Sigmoid colon (tissue), 7 donors: ENCODE results near the gene PNLIPRP3. TPM values are rescaled to one million over a fixed set of nuclear protein-coding genes. Genes with fewer than 3 reads are reported as not detected.

ENCODE experiments used
- DNase-seq: peaks from one replicate; pipeline ENCODE4 v3.0.0-alpha.2; 2019
- H3K27ac ChIP-seq, 4 donors: fragments of 200-600 bp; sonication (generic); one replicate each; pipeline ENCODE4 v1.5.1; 2016 to 2019; ENCODE audit warnings: mild to moderate bottlenecking in 1 of 4
- H3K27me3 ChIP-seq, 3 donors: fragments of 200-600 bp; sonication (generic); one replicate each; pipeline ENCODE4 v1.5.1; 2019; ENCODE audit warnings: mild to moderate bottlenecking in 1 of 3
- H3K36me3 ChIP-seq, 4 donors: fragments of 200-600 bp; sonication (generic); one replicate each; pipeline ENCODE4 v1.5.1; 2016 to 2019
- H3K4me1 ChIP-seq, 4 donors: fragments of 200-600 bp; sonication (generic); one replicate each; pipeline ENCODE4 v1.5.1; 2017 to 2019
- H3K4me3 ChIP-seq, 4 donors: fragments of 200-600 bp; sonication (generic); one replicate each; pipeline ENCODE4 v1.5.1; 2017 to 2019; ENCODE audit warnings: mild to moderate bottlenecking in 2 of 4, moderate library complexity in 1 of 4
- H3K9me3 ChIP-seq, 4 donors: fragments of 200-600 bp in 3 of 4; sonication (generic) in 3 of 4; one replicate each; pipeline versions ENCODE4 v1.5.1 to v1.6.1; 2013 to 2019
- EP300 ChIP-seq, 4 donors: sonication (generic); formaldehyde crosslinking; IDR thresholded peaks; one replicate each; pipeline ENCODE4 v1.6.1; 2017; ENCODE audit warnings: antibody characterized with exemption in 4 of 4
- POLR2A ChIP-seq, 2 donors: fragments of 450-650 bp; IDR thresholded peaks; one replicate each; pipeline ENCODE4 v1.6.1; 2016; ENCODE audit warnings: antibody characterized with exemption in 2 of 2, mild to moderate bottlenecking in 2 of 2, moderate library complexity in 2 of 2
- POLR2AphosphoS5 ChIP-seq, 4 donors: sonication (generic); formaldehyde crosslinking; IDR thresholded peaks; one replicate each; pipeline ENCODE4 v1.6.1; 2017; ENCODE audit warnings: antibody characterized with exemption in 4 of 4
- WGBS, 2 donors: extraction: QIAGEN DNeasy Blood & Tissue Kit; methylation state at CpG; one replicate each; pipeline ENCODE4 v1.1.7; 2013; 5-methylcytosine and 5-hydroxymethylcytosine counted together
- intact Hi-C: fragments of 100-400 bp; cut with DNase I; formaldehyde crosslinking; loops from one replicate; pipeline ENCODE4 v1.15.1; 2023
- polyA plus RNA-seq, 3 donors: library from polyadenylated mRNA; stranded (reverse); fragments of 200-250 nt; gene quantifications; one replicate each; pipeline ENCODE4 v1.2.3, GENCODE V29; 2013
- total RNA-seq, 4 donors: library from RNA; depleted of rRNA; stranded (reverse); fragments of >200 nt; gene quantifications; one replicate each; pipeline ENCODE4 v1.1.0, GENCODE V29; 2016
- TF ChIP-seq, protein P1 (sequence below), 4 experiments: fragments of 450-650 bp in 3 of 4; fragments of 200-600 bp in 1 of 4; IDR thresholded peaks; one replicate each; pipeline ENCODE4 v1.5.1; 2016 to 2019; ENCODE audit warnings: antibody characterized with exemption in 4 of 4, mild to moderate bottlenecking in 3 of 4, moderate library complexity in 2 of 4
- donor health status: healthy with polysubstance abuse.
- donor health status: Bipolar disorder and iron deficiency.
- donor health status: healthy.

Gene PNLIPRP3
- total and polyA plus RNA-seq, 7 donors, result 0.54 TPM; not detected in 6

DNA sequence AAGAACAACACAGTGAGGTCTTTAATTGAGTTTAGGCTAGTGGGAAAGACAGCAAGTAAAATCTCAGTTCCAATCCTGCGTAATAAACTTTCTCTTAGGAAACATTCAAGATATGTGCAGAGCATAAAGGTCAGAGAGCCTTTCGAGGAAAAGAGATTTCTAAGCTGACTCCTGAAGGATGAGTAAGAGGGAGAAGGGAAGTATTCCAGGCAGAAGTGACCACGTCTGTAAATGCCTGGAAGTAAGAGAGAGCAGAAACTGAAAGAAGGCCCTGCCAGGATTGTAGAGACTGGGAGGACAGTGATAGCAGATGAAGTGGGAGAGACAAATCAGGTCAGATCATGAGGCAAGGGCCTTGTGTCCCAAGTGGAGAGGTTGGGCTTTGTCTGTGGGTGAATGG is 41.8 kb downstream of the PNLIPRP3 start:
- no peaks in the 10 kb centered on the region for H3K9me3 ChIP-seq
- no peak for TF ChIP-seq POLR2A (IDR thresholded peaks at IDR 0.05)
- TF ChIP-seq POLR2AphosphoS5 (IDR thresholded peaks at IDR 0.05), result no peak
- TF ChIP-seq, protein P1, sequence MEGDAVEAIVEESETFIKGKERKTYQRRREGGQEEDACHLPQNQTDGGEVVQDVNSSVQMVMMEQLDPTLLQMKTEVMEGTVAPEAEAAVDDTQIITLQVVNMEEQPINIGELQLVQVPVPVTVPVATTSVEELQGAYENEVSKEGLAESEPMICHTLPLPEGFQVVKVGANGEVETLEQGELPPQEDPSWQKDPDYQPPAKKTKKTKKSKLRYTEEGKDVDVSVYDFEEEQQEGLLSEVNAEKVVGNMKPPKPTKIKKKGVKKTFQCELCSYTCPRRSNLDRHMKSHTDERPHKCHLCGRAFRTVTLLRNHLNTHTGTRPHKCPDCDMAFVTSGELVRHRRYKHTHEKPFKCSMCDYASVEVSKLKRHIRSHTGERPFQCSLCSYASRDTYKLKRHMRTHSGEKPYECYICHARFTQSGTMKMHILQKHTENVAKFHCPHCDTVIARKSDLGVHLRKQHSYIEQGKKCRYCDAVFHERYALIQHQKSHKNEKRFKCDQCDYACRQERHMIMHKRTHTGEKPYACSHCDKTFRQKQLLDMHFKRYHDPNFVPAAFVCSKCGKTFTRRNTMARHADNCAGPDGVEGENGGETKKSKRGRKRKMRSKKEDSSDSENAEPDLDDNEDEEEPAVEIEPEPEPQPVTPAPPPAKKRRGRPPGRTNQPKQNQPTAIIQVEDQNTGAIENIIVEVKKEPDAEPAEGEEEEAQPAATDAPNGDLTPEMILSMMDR (IDR thresholded peaks at IDR 0.05), result no peak
- no peak for TF ChIP-seq EP300 (IDR thresholded peaks at IDR 0.05)
- no peak overlapping the region for H3K4me3 ChIP-seq
- WGBS, 2 donors, result 70 to 72% methylated on average over 3 of the region's 3 CpGs
- H3K27ac ChIP-seq, result no peak overlapping the region
- intact Hi-C loops, result no loop called here
- no peaks in the 10 kb centered on the region for H3K36me3 ChIP-seq
- H3K27me3 ChIP-seq, result no peaks in the 10 kb centered on the region
- no peak for DNase-seq
- H3K4me1 ChIP-seq, result peaks cover 0 to 9% (median 0%) of the 10 kb centered on the region in 4 donors

DNA sequence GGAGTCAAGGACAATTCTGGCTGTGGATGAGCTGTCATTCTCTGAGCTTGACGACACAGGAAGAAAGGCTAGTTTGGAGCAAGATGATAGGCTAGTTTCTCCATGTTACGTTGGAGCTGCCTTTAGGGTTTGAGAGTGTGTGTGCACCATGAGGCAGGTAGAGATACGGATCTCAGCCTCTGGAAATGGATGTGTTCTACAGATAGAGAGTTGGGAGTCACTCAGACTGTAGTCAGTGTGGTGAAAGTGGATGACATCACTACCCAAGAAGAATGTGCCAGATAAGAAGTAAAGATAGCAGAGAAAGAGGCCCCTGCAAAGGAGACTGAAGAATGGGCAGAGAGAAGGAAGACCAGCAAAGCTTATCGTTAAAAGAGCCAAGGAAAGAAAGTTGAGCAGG is 42.4 kb downstream of the PNLIPRP3 start:
- no peak for DNase-seq
- H3K4me3 ChIP-seq, result no peak overlapping the region
- TF ChIP-seq EP300 (IDR thresholded peaks at IDR 0.05) (no peak), POLR2AphosphoS5 (IDR thresholded peaks at IDR 0.05) (no peak), POLR2A (IDR thresholded peaks at IDR 0.05) (no peak)
- TF ChIP-seq, protein P1 (IDR thresholded peaks at IDR 0.05), result no peak
- peaks cover 0 to 9% (median 0%) of the 10 kb centered on the region in 4 donors for H3K4me1 ChIP-seq
- H3K9me3 ChIP-seq, result no peaks in the 10 kb centered on the region
- WGBS, 2 donors, result 84 to 89% methylated on average over 4 of the region's 4 CpGs
- no peak overlapping the region for H3K27ac ChIP-seq
- no peaks in the 10 kb centered on the region for H3K27me3 ChIP-seq
- H3K36me3 ChIP-seq, result no peaks in the 10 kb centered on the region
- intact Hi-C loops, result no loop called here

DNA sequence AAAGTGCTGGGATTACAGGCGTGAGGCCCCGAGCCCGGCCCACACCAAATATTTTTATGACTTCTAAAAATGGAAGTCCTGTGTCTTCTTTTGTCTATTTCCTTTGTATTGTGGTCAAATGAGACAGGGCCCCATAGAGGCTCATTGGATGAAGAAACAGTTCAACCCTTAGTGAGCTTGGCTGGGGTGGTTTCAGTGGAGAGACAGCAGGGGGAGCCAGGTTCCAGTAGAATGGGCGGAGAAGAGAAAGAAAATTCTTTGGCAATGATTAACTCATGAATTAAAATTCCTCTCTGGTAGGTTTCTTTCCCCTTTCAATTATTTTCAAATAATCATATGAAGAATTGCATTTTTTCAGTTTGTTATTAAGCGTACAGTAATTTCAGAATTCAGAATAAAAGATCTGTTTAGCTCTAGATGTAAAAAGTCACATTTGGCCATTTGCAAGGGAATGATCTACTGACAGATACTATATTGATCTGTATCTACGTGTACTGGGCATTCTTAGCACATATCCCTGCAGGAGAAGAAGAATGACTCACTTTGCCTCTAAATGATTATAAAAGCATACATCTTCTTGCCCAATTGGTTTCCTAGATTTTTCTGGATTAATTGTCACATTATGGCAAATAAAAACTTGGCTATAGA is 43.2 kb downstream of the PNLIPRP3 start:
- no peak overlapping the region for H3K27ac ChIP-seq

DNA sequence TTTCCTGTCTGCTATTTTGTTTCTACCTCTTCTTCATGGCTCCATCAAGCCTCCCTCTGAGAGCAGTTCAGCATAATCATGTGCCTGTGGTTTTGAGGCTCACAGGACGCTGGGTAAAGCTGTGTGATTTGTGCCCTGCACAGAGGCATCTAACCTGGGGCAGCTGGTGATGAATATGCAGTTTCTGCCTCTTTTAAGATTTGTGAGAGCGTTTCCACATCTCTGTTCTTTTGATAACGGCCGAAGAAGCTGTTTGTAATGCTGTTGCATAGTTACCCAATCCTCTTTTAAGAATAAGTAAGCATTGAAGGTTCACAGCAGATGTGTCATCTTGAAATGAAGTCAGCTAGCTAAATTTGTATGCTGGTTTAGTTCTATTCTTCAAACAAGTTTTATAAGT is 45.2 kb downstream of the PNLIPRP3 start:
- DNase-seq, result no peak
- intact Hi-C loops, result no loop called here

More for the DNA sequence above, 43.2 kb downstream of the PNLIPRP3 start:
- Histone ChIP-seq H3K4me1 (peaks cover 0 to 9% (median 0%) of the 10 kb centered on the region in 4 donors), H3K27me3 (no peaks in the 10 kb centered on the region), H3K36me3 (no peaks in the 10 kb centered on the region), H3K4me3 (no peak overlapping the region), H3K9me3 (no peaks in the 10 kb centered on the region)
- WGBS, 2 donors, result 27 to 73% methylated on average over 6 of the region's 6 CpGs
- TF ChIP-seq POLR2A (IDR thresholded peaks at IDR 0.05) (no peak), POLR2AphosphoS5 (IDR thresholded peaks at IDR 0.05) (no peak), EP300 (IDR thresholded peaks at IDR 0.05) (no peak)
- TF ChIP-seq, protein P1 (IDR thresholded peaks at IDR 0.05), result no peak
- DNase-seq, result no peak
- intact Hi-C loops, result no loop called here

DNA sequence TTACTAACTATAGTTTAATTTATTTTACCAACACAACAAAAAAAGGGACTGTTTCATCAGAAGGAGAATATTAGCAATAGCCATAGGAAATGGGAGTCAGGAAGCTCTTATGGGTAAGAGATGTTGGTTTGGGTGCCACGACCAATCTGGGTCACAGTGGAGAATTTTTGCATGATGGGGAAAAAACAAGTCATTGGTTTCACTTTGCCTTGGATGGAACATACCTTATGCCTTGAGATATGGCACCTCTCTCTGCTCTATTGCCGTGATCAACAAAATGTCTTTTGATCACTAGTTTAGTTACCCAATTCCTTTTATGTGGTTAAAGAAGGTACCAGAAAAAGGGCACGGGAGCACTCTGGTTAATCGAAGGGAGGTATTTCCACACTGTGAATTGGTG is 48.2 kb downstream of the PNLIPRP3 start:
- no peaks in the 10 kb centered on the region for H3K27me3 ChIP-seq
- H3K4me3 ChIP-seq, result no peak overlapping the region
- no peak for DNase-seq
- no peaks in the 10 kb centered on the region for H3K9me3 ChIP-seq
- intact Hi-C loops, result no loop called here
- H3K36me3 ChIP-seq, result no peaks in the 10 kb centered on the region
- TF ChIP-seq, protein P1 (IDR thresholded peaks at IDR 0.05), result no peak
- no peak for TF ChIP-seq POLR2A (IDR thresholded peaks at IDR 0.05)
- TF ChIP-seq POLR2AphosphoS5 (IDR thresholded peaks at IDR 0.05), result no peak
- TF ChIP-seq EP300 (IDR thresholded peaks at IDR 0.05), result no peak
- peaks cover 0 to 21% (median 9%) of the 10 kb centered on the region in 4 donors for H3K4me1 ChIP-seq
- no peak overlapping the region for H3K27ac ChIP-seq
- WGBS, 2 donors, result 65 to 76% methylated on average over 4 of the region's 4 CpGs

More for the DNA sequence above, 45.2 kb downstream of the PNLIPRP3 start:
- H3K27me3 ChIP-seq, result no peaks in the 10 kb centered on the region
- no peak for TF ChIP-seq POLR2A (IDR thresholded peaks at IDR 0.05)
- H3K27ac ChIP-seq, result no peak overlapping the region
- WGBS, 2 donors, result 21 to 52% methylated on average over 4 of the region's 4 CpGs
- H3K9me3 ChIP-seq, result no peaks in the 10 kb centered on the region
- no peaks in the 10 kb centered on the region for H3K36me3 ChIP-seq
- peaks cover 0 to 13% (median 5%) of the 10 kb centered on the region in 4 donors for H3K4me1 ChIP-seq
- H3K4me3 ChIP-seq, result no peak overlapping the region
